Measurements from ENCODE around the gene B3GALT6.
A peak's percentile ranks its signal among the peaks of the same experiment; 100 is the strongest.

B3GALT6 gene

DNA sequence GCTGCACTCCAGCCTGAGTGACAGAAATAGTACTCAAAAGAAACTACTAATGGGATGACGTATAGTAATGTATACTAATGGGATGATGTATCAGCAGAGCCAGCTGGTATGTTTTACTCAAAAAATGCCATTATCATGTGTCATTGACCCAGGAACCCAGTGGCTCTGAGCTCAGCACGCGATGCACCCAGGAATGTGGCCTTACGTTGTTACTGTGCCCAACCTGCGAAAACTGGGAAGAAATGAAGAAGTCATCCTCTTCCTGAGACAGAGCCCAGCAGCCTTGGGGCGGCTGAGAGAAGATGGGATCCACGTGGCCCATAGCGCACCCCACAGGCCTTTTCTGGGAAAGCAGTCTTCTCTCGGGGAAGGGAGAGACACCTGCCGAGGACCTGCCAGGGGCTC, 32.8 kb downstream of the B3GALT6 start:
- DNase-seq (ENCODE audit: low read depth), result no peak

DNA sequence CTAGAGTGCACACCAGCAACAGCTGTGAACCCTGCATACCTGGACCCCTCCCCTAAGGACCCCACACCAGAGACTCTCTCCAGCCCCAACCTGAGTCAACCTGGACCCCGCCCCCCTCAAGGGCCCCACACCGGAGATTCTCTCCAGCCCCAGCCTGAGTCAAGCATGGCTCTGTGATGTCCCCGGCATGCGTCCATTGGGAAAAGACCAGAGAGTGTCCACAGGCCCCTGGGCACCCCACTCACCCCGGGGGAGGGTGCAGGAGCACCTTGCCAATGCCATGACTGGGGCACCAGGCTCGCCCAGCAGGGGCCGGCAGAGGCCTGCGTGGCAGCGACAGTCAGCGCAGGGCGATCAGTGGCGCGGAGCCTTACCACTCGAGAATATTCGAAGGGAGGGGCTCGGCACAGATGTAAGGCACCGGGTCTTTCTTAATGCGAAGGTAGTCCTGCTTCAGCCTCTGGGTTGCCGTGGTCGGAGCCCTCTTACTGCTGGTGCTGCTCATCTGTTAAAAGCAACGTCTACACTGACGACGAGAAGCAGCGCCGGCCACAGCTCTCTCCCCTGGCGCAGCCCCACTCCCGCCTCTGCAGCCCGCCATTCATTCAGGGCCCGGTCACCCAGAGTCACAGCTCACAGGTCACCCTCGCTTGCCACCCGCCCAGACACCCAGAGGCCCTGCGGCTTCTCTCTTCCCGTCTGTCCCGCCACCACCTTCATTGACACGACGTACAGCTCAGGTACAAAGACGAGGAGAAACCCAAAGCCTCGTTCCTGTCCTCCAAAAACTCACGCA, 35.6 kb downstream of the B3GALT6 start:
- DNase-seq (ENCODE audit: low read depth), result no peak

DNA sequence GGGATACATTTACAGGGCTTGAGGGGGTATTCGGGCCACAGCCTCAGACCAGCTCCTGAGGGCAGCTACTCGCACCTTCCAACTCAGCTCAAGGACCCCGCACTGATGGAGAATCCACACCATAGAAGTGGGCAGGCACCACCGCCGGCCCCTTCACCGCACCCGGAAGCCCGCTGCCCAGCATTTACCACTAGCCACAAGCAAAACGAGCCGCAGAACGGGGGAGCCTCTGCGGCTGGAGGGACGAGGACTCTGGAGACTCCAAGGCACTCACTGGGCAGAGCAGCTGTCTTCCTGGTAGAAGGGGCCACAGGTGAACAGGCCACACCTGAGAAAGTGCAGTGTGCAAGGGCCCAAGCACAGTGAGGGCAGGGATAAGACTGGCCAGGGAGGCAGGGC, 36.2 kb downstream of the B3GALT6 start:
- DNase-seq (ENCODE audit: low read depth), result no peak

DNA sequence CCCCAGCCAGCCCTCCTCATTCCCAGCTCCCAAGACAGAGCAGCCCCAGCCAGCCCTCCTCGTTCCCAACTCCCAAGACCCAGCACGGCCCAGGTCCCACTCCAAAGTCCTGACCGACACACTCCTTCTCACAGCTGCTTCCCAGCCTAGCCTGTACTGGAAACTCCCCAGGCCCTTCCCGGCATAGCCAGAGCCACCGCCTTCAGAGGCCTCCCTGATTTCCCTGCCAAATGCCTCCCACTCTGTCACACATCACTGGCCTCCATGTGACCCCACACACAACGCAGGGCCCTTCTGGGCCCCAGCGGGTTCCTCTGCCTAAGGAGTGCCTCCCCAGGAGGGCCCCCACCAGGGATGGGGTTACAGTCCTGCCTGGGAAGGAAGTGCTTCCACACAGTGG, 38.8 kb downstream of the B3GALT6 start:
- DNase-seq (ENCODE audit: low read depth), result no peak

DNA sequence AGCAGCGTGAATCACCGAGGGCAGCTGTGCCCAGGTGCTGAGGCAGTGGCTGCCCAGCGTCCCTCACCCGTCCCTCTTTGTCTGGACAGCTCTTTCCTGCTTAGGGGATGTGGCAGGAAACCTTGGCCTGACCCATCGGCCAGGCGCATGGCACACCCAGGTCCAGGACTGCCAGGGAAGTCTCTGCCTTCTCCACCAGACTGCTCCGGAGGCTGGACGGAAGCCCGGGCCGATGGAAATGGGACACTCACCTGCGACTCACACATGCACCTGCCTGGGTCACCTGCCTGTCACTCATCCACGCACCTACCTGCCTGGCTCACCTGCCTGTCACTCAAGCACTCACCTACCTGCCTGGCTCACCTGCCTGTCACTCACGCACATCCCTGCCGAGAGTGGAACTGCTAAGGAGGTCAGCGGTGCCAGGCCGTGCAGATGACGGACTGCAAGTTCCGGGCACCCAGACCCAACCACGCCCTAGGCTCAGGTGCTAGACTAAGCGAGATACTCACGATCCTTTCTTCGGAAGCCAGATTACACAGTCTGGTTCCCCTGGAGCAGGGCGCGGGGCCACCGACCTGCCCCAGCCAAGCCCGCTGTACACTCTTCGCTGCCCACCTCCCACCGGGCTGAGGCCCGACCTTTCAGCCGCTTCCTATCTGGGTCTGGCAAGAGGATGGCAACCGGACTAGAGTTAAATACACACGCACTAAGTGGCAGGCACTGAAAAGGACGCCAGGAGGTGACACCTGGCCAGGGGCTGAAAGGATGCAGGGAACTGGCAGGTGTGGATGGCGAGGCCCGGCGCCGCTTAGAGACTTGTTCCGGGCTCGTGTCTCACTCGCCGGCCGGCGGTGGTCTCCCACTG, 40.5 kb downstream of the B3GALT6 start:
- no peak for DNase-seq (ENCODE audit: low read depth)

DNA sequence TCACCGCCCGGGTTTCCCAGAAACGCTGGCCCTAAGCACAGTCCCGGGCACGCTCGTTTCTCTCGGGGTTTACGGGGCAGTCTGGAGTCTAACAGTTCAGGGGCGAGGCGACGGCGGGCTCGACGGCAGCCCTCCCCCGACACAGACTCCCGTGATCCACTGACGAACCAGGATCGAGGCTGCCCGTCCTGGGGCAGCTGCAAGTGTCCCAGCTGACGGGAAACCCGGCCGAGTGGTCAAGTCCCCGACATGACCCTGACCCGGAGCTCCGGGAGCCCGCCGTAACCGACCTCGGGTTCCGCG, 41.1 kb downstream of the B3GALT6 start:
- DNase-seq (ENCODE audit: low read depth), result no peak

DNA sequence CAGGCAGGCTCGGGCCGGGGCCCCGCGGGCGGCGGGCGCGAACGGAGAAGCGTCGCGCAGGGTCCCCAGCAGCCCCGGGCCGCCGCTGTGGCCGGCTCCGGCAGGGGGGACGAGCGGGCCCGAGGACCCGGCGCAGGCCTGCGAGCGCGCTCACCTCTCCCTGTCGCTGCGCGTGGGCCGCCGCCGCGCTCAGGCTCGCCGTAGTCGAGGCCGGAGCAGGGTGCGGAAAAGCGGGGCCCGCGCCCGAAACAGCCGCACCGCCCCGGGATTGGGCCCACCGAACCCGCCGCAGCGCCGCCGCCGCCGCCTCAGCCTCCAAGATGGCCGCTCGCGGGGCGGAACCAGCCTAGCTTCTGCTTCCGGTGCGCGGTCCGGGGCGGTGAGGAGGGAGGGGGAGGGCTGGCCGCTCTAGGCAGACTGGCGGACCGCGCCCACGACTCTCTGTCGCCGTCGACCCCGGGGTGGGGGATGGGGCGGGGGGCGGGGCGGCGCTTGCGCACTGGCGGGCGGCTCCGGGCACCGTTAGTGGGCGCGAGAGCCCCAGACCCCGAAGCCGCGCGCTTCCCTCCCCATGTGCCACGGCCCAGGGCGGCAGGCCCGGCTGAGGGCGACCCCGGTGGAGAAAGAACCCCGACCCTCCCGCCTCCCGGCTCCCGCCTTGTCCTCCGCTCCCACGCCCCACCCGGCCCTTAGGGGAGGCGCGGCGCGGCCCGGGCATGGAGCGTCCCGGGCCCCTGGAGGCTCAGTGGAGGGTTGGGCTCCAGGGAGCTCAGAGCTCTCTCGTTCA, 41.7 kb downstream of the B3GALT6 start, which contains the start of gene UBE2J2:
Gene UBE2J2 (minus strand): TSS at position 343 of the 787 bp plus-strand sequence. CDS start 5,862 bp downstream, outside the sequence.
- peak; percentile 91 for DNase-seq (ENCODE audit: low read depth)

DNA sequence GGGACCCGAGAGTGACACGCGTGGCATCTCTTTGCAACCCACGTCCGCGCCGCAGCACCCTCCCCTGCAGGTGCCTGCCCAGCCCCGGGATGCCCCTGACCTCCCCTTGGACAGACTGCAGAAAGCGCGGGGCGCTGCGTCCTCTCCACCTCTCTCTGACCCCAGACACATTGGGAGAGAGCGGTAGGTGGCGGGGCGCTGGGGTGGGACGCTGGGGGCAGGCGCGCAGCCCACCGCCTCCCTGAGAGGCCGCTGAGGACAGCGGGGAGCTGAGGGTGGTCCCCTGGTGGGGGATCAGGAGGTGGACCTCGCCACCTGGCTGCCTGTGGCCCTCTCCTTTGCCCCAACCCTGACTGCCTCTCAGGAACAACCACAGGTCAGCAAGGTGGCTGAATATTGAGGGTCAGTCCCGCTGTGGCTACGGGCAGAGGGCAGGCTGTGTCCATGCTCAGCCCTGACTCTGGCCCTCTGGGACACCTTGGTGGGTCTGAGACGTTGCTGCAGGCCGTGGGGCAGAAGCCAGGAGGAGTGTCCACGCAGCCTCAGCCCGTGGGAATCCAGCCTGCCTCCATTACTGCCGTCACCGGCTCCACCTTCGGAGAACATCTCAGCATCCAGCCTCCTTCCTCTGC, 42.4 kb downstream of the B3GALT6 start:
- no peak for DNase-seq (ENCODE audit: low read depth)

DNA sequence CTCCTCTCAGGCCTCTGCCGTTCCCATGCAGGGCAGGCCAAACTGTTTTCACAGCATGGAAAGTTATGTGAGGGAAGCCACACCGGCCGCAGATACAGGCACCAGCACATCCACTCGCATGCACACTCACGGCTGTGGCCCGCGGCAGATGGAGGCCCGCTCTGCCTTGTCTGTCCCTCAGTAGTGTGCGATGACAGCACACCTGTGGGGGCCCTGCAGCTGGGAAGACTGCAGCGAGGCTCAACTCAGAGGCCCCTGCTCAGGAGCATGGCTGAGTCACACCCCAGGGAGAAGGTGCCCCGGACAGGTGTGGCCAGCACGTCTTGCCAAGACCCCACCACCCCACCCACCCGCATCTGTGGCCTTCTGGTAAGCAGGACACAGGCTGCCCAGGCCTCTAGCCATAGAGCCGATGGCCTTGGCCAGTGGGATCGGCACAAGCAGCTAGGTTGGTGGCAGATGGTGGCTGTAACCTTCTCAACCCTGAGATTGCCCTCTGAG, 42.9 kb downstream of the B3GALT6 start:
- DNase-seq (ENCODE audit: low read depth), result no peak

DNA sequence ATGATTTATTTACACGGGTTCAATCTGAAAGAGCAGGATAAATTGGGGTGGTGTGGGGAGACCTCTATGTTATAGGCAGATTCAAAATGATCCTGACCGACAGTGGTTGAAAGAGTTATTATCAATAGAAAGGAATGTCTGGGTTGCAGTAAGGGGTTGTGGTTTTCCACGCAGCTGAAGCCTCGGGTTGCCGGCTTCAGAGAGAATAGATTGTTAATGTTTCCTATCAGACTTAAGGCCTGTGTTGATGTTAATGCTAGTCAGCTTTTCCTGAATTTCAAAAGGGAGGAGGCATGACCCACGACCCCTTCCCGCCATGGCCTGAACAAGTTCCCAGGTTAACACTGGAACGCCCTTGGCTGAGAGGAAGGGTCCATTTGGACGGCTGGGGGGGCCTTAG, 43.8 kb downstream of the B3GALT6 start:
- DNase-seq (ENCODE audit: low read depth), result no peak

DNA sequence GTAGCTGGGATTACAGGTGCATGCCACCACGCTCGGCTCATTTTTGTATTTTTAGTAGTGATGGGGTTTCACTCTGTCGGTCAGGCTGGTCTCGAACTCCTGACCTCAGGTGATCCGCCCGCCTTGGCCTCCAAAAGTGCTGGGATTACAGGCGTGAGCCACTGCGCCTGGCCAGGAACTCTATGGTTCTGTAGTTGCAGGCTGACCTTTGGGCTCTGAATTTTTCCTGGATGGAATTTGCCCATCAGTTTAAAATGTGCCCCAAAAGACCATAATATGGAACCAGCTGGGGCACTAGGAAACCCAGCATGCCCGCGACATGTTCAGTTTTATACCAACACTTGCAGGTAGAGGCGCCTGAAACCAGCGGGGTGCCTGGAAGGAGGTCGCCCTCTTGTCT, 46.6 kb downstream of the B3GALT6 start:
- no peak for DNase-seq (ENCODE audit: low read depth)

DNA sequence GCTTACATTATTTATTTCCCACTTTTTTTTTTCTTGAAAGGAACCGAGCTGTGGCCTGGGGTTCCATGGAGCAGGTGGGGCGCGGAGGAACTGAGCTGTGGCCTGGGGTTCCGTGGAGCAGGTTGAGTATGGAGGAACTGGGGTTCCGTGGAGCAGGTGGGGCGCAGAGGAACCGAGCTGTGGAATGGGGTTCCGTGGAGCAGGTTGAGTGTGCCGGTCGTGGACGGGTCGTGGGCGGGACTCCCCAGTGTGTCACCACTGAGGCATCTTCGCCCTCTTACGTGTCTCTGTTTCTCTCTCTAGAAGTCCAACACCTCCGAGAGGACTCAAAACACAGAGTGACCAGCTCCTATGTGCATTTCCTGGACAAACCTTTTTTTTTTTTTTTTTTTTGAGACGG, 47.0 kb downstream of the B3GALT6 start:
- DNase-seq (ENCODE audit: low read depth), result no peak

DNA sequence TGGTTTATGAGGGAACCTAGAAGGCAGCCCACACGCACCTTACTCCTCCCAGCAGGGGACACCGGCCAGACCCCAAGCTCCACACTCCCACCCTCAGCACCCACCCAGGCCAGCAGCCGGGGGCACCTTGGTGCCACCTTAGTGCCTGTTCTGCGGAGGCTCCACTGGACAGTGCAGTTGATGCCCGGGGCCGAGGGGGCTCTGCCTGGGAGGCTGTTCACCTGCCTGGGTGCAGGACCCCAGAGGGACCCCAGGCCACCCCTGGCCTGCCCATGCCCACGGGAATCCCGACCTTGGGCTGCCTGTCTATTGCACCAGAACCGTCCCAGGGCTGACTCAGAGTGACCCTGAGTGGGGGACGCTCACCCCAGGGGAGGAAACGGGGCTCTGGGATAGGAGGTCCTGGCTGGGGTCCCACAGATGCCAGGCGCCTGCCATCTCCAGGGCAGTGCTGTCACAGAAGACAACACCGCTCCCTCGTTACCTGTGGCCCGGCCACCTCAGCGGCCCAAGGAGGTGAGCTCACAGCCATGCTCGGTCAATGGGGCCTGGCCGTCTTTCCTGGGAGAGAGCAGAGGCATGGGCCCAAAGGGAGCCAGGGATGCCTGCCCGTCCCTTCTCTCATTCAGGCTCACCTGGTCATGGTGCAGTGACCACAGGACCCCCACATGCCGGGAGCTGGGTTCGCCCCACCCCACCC, 48.9 kb downstream of the B3GALT6 start:
- DNase-seq (ENCODE audit: low read depth), result no peak

DNA sequence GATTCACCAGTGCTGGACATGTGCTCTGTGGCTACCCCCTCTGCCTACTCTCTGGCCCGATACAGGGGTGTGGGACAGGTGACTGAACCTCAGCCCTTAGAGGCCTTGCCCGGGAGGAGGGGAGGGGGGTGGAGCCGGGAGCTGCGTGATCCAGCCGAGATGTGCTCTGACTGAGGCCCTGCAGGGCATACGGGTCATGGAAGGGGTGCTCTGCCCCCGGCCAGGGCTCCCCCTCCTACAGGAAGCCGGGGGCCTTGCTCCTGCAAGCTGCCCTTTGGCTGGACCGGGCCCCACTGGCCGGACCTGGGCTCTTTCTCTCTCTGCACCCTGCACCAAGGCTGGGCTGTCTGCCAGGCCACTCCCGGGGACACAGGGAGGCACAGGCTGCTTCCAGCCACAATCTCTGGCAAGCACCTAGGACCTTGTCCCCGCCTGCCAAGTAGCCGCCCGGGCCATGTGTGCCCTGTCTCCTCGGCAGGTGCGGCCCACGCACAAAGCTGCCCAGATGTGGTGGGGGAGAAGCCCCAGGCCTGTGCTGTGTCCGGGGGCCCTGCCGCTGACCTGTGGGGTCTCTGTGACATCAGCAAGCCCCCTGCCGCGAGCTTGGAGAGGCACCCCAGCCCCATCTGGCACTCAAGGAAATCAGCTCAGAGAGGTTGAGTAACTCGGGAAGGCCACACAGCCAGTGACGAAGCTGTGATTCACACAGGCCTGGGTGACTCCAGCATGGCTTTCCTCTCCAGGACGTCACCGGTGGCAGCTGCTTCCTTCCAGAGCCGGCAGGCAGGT, 49.7 kb downstream of the B3GALT6 start:
- no peak for DNase-seq (ENCODE audit: low read depth)

DNA sequence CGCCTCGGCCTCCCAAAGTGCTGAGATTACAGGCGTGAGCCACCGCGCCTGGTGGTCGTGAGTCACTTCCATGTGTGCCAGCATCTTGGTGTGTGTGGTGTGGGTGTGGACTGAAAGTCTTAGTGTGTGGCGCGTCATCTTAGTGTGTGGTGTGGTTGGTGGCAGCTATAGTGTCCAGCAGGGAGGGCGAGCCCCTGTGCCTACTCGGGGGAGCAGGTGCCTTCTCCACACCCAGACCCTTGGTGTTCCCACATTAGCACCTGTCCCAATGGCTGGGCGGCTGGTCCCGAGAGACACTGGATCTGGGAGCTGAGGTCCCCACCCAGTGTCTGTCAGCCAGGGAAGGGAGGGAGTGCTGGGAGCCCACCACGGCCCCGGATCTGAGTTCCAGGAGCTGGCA, 51.0 kb downstream of the B3GALT6 start:
- DNase-seq (ENCODE audit: low read depth), result no peak

DNA sequence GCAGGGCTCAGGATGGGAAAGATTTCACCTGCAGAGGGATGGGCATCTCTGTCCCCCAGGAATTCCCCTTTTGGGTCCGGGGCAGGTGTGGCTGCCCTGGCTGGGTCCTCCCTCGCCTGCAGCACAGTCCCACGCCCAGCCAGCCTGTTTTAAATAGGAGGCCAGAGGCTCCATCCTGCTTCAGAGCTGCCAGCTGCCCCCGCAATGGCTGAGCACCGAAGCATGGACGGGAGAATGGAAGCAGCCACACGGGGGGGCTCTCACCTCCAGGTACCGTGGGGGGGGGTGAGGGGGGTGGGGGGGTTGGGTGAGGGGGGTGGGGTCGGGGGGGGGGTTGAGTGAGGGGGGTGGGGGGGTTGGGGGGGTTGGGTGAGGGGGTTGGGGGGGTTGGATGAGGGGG, 51.8 kb downstream of the B3GALT6 start:
- no peak for DNase-seq (ENCODE audit: low read depth)
